Kidney (tissue), 14 donors: ENCODE measurements around the gene SPINT1. TPM values are rescaled to one million over a fixed set of nuclear protein-coding genes. Genes with fewer than 3 reads are reported as not detected.
A peak's percentile ranks its signal among the peaks of the same experiment; 100 is the strongest.

Experiments used
- DNase-seq, 5 donors: peaks; one replicate each; pipeline ENCODE4 v3.0.0-alpha.2; 2013 to 2020
- FAIRE-seq: peaks from 2 replicates; lab custom pipeline; 2012; peaks lifted over from hg19 to GRCh38; lab: Jason Lieb, UNC
- H3K27ac ChIP-seq, 2 donors: one replicate each; pipeline ENCODE4 v1.7.0; 2013; ENCODE audit warnings: low read depth in 2 of 2, low read length in 2 of 2, inconsistent platforms in 1 of 2
- H3K27me3 ChIP-seq: one replicate; pipeline ENCODE4 v1.7.1; 2013; ENCODE audit warnings: low read length, inconsistent platforms; ENCODE audit not compliant: control insufficient read depth, insufficient read depth
- H3K36me3 ChIP-seq, 3 donors: one replicate each; pipeline versions ENCODE4 v1.7.0 to v1.7.1; 2013; ENCODE audit warnings: low read length in 3 of 3, control low read depth in 1 of 3, inconsistent platforms in 1 of 3; ENCODE audit not compliant: insufficient read depth in 3 of 3, control insufficient read depth in 2 of 3
- H3K4me1 ChIP-seq, 3 donors: one replicate each; pipeline versions ENCODE4 v1.7.0 to v1.7.1; 2013; ENCODE audit warnings: low read length in 3 of 3, inconsistent platforms in 1 of 3, low read depth in 1 of 3; ENCODE audit not compliant: control insufficient read depth in 2 of 3, insufficient read depth in 2 of 3
- H3K4me3 ChIP-seq, 3 donors: one replicate each; pipeline versions ENCODE4 v1.7.0 to v1.8.1; 2013; ENCODE audit warnings: low read length in 3 of 3, control low read depth in 1 of 3, inconsistent platforms in 1 of 3
- H3K9ac ChIP-seq, 3 donors: one replicate each; pipeline versions ENCODE4 v1.7.0 to v1.7.1; 2013; ENCODE audit warnings: low read length in 3 of 3, control low read depth in 1 of 3, inconsistent platforms in 1 of 3
- H3K9me3 ChIP-seq, 3 donors: one replicate each; pipeline versions ENCODE4 v1.7.0 to v1.7.1; 2013; ENCODE audit warnings: low read length in 3 of 3, control low read depth in 1 of 3, inconsistent platforms in 1 of 3; ENCODE audit not compliant: control insufficient read depth in 2 of 3, insufficient read depth in 1 of 3
- CTCF ChIP-seq: IDR thresholded peaks from 3 replicates; pipeline ENCODE4 v1.5.1; 2012; ENCODE audit warnings: mild to moderate bottlenecking, moderate library complexity, borderline replicate concordance; ENCODE audit not compliant: insufficient read depth; ENCODE audit errors: extremely low read depth
- intact Hi-C: fragments of 100-400 bp; cut with DNase I; formaldehyde crosslinking; loops from one replicate; pipeline ENCODE4 v1.11.1; 2022
- polyA plus RNA-seq: library from polyadenylated mRNA; stranded (reverse); fragments of 350-450 nt; fragmentation: Illumina TruSeq; extraction: RNeasy Lipid Tissue Mini Kit (QIAGEN cat#74804); gene quantifications from one replicate; pipeline ENCODE4 v1.2.3, GENCODE V29; 2014; ENCODE audit warnings: low read depth, low replicate concordance; ENCODE audit not compliant: insufficient read depth
- total RNA-seq: library from RNA; stranded (reverse); fragmentation: NEBNext Ultra II Directional; extraction: Animal tissue kit (Norgen Biotek cat#: 25700); gene quantifications from one replicate; pipeline ENCODE4 v1.2.1, GENCODE V29; 2021
- donor health status: control.
- donor health status: control.
- donor health status: control.
- donor health status: control.
- donor health status: control.
- donor health status: DM: yes; HTN: yes; CAD: no.
- donor health status: Normal renal cell carcinoma (clear cell type).

The SPINT1 gene
- total and polyA plus RNA-seq, 2 donors from 2014 or later = 112 to 114 TPM

- no peak overlapping the region for H3K4me3 ChIP-seq
- peaks cover 0 to 10% (median 0%) of the 10 kb centered on the region in 3 donors for H3K4me1 ChIP-seq
- H3K27ac ChIP-seq = no peak overlapping the region
- no peak overlapping the region for H3K9ac ChIP-seq
- no peaks in the 10 kb centered on the region for H3K36me3 ChIP-seq
- intact Hi-C loops = no loop called here
- DNase-seq (peak in 1 of 5 donors; percentile 29), FAIRE-seq (no peak)
- no peaks in the 10 kb centered on the region for H3K27me3 ChIP-seq
- no peak for TF ChIP-seq CTCF
- no peaks in the 10 kb centered on the region for H3K9me3 ChIP-seq
Observed at GRCh38 chr15:40870716-40871115, 26.9 kb downstream of the SPINT1 start.

- Histone ChIP-seq H3K27me3 (no peaks in the 10 kb centered on the region), H3K9ac (peak overlapping the region in 1 of 3 donors; percentile 29), H3K9me3 (no peaks in the 10 kb centered on the region), H3K36me3 (no peaks in the 10 kb centered on the region), H3K4me1 (peaks cover 0 to 7% (median 0%) of the 10 kb centered on the region in 3 donors), H3K27ac (peak overlapping the region; percentile 26 to 76), H3K4me3 (no peak overlapping the region)
- DNase-seq = peak; percentile 73 to 89 (median 81)
- no peak for FAIRE-seq
- no peak for TF ChIP-seq CTCF
- intact Hi-C loops = no loop called here
Observed at GRCh38 chr15:40871749-40872617, 28.1 kb downstream of the SPINT1 start.

- no peak for TF ChIP-seq CTCF
- peak overlapping the region; percentile 22 to 72 for H3K27ac ChIP-seq
- H3K9ac ChIP-seq = peak overlapping the region in 1 of 3 donors; percentile 19
- no peaks in the 10 kb centered on the region for H3K36me3 ChIP-seq
- no peak for FAIRE-seq
- intact Hi-C loops = no loop called here
- H3K4me1 ChIP-seq = peaks cover 0 to 7% (median 0%) of the 10 kb centered on the region in 3 donors
- peak overlapping the region in 1 of 3 donors; percentile 54 for H3K4me3 ChIP-seq
- H3K9me3 ChIP-seq = no peaks in the 10 kb centered on the region
- peak in 1 of 5 donors; percentile 60 for DNase-seq
- H3K27me3 ChIP-seq = no peaks in the 10 kb centered on the region
Observed at GRCh38 chr15:40872791-40873693, 29.2 kb downstream of the SPINT1 start.
